Activated naive CD4-positive, alpha-beta T cell treated with anti-CD3 and anti-CD28 coated beads, Interleukin-2, amount 10 ng/mL, durations not matched to agents 7 days and 5 days (primary cell): ENCODE measurements around the gene MYO1D.

Experiments
- CTCF ChIA-PET: fragments of 350-600 bp; sonication (Branson Sonifier 250); formaldehyde crosslinking; loops from one replicate; lab custom pipeline; 2021; ENCODE audit warnings: antibody characterized with exemption; lab: Charles Lee
- DNase-seq: peaks from one replicate; pipeline ENCODE4 v3.0.0-alpha.2; 2020
- H3K27ac Mint-ChIP-seq: one replicate; pipeline ENCODE4 v1.8.0; 2021; ENCODE audit warnings: mild to moderate bottlenecking, moderate library complexity, mixed read lengths
- H3K27me3 Mint-ChIP-seq: one replicate; pipeline ENCODE4 v1.8.0; 2021; ENCODE audit warnings: mild to moderate bottlenecking, mixed read lengths
- H3K36me3 Mint-ChIP-seq: one replicate; pipeline ENCODE4 v1.8.0; 2021; ENCODE audit warnings: mixed read lengths
- H3K4me1 Mint-ChIP-seq: one replicate; pipeline ENCODE4 v1.8.0; 2021; ENCODE audit warnings: mixed read lengths
- H3K4me3 Mint-ChIP-seq: one replicate; pipeline ENCODE4 v1.8.0; 2021; ENCODE audit warnings: mild to moderate bottlenecking, moderate library complexity, mixed read lengths
- H3K9me3 Mint-ChIP-seq: one replicate; pipeline ENCODE4 v1.8.0; 2021; ENCODE audit warnings: mixed read lengths

MYO1D gene

GRCh38 chr17:32810690-32811089 is 66.2 kb downstream of the MYO1D start:
- no peaks in the 10 kb centered on the region for H3K27me3 Mint-ChIP-seq
- H3K4me1 Mint-ChIP-seq = peaks cover 6% of the 10 kb centered on the region
- CTCF ChIA-PET = no interaction called here
- no peak for DNase-seq
- no peak overlapping the region for H3K4me3 Mint-ChIP-seq
- H3K36me3 Mint-ChIP-seq = no peaks in the 10 kb centered on the region
- peak overlapping the region; percentile 29 for H3K27ac Mint-ChIP-seq
- H3K9me3 Mint-ChIP-seq = no peaks in the 10 kb centered on the region

GRCh38 chr17:32807577-32807976 is 69.3 kb downstream of the MYO1D start:
- no peak for DNase-seq
- H3K4me1 Mint-ChIP-seq = peaks cover 4% of the 10 kb centered on the region
- H3K36me3 Mint-ChIP-seq = no peaks in the 10 kb centered on the region
- no peak overlapping the region for H3K27ac Mint-ChIP-seq
- H3K4me3 Mint-ChIP-seq = no peak overlapping the region
- H3K9me3 Mint-ChIP-seq = no peaks in the 10 kb centered on the region
- no peaks in the 10 kb centered on the region for H3K27me3 Mint-ChIP-seq
- CTCF ChIA-PET = no interaction called here

- Mint-ChIP-seq H3K36me3 (no peaks in the 10 kb centered on the region), H3K27me3 (no peaks in the 10 kb centered on the region), H3K4me1 (peaks cover 4% of the 10 kb centered on the region), H3K9me3 (no peaks in the 10 kb centered on the region), H3K27ac (no peak overlapping the region), H3K4me3 (no peak overlapping the region)
- CTCF ChIA-PET = interaction anchor here (1.1 kb wide), 1 partner anchor 29 kb away, joined by 3 read pairs; no protein-coding TSS in a partner anchor
- DNase-seq = no peak
Observed at GRCh38 chr17:32806646-32807045, 70.3 kb downstream of the MYO1D start.

GRCh38 chr17:32805029-32805976 is 71.6 kb downstream of the MYO1D start:
- Mint-ChIP-seq H3K36me3 (no peaks in the 10 kb centered on the region), H3K9me3 (no peaks in the 10 kb centered on the region), H3K4me1 (peaks cover 4% of the 10 kb centered on the region), H3K27ac (no peak overlapping the region), H3K27me3 (peaks cover 4% of the 10 kb centered on the region), H3K4me3 (no peak overlapping the region)
- DNase-seq = no peak
- CTCF ChIA-PET = interaction anchor here (1.1 kb wide), 1 partner anchor 30 kb away, joined by 3 read pairs; no protein-coding TSS in a partner anchor

- Mint-ChIP-seq H3K27me3 (peaks cover 4% of the 10 kb centered on the region), H3K9me3 (no peaks in the 10 kb centered on the region), H3K4me1 (no peaks in the 10 kb centered on the region), H3K4me3 (no peak overlapping the region), H3K27ac (no peak overlapping the region), H3K36me3 (no peaks in the 10 kb centered on the region)
- CTCF ChIA-PET = no interaction called here
- DNase-seq = no peak
Observed at GRCh38 chr17:32803544-32803943, 73.4 kb downstream of the MYO1D start.

GRCh38 chr17:32802306-32802705 is 74.6 kb downstream of the MYO1D start:
- Mint-ChIP-seq H3K27me3 (peaks cover 9% of the 10 kb centered on the region), H3K4me3 (no peak overlapping the region), H3K27ac (no peak overlapping the region), H3K4me1 (no peaks in the 10 kb centered on the region), H3K9me3 (no peaks in the 10 kb centered on the region), H3K36me3 (no peaks in the 10 kb centered on the region)
- CTCF ChIA-PET = no interaction called here
- no peak for DNase-seq

- Mint-ChIP-seq H3K4me3 (no peak overlapping the region), H3K27ac (no peak overlapping the region), H3K36me3 (no peaks in the 10 kb centered on the region), H3K4me1 (no peaks in the 10 kb centered on the region), H3K27me3 (peaks cover 9% of the 10 kb centered on the region), H3K9me3 (no peaks in the 10 kb centered on the region)
- CTCF ChIA-PET = no interaction called here
- no peak for DNase-seq
Observed at GRCh38 chr17:32801641-32802040, 75.3 kb downstream of the MYO1D start.

GRCh38 chr17:32801193-32801592 is 75.7 kb downstream of the MYO1D start:
- Mint-ChIP-seq H3K9me3 (no peaks in the 10 kb centered on the region), H3K36me3 (no peaks in the 10 kb centered on the region), H3K4me3 (no peak overlapping the region), H3K27ac (no peak overlapping the region), H3K4me1 (no peaks in the 10 kb centered on the region), H3K27me3 (peaks cover 9% of the 10 kb centered on the region)
- CTCF ChIA-PET = no interaction called here
- DNase-seq = no peak

GRCh38 chr17:32798938-32799337 is 78.0 kb downstream of the MYO1D start:
- no peaks in the 10 kb centered on the region for H3K36me3 Mint-ChIP-seq
- H3K27me3 Mint-ChIP-seq = peaks cover 12% of the 10 kb centered on the region
- no peaks in the 10 kb centered on the region for H3K9me3 Mint-ChIP-seq
- no peaks in the 10 kb centered on the region for H3K4me1 Mint-ChIP-seq
- DNase-seq = no peak
- H3K4me3 Mint-ChIP-seq = no peak overlapping the region
- H3K27ac Mint-ChIP-seq = no peak overlapping the region
- CTCF ChIA-PET = interaction anchor here (0.6 kb wide), 1 partner anchor 11 kb away, joined by 4 read pairs; no protein-coding TSS in a partner anchor

GRCh38 chr17:32795339-32795979 is 81.5 kb downstream of the MYO1D start:
- DNase-seq = no peak
- H3K27me3 Mint-ChIP-seq = peaks cover 10% of the 10 kb centered on the region
- H3K4me1 Mint-ChIP-seq = no peaks in the 10 kb centered on the region
- CTCF ChIA-PET = no interaction called here
- no peak overlapping the region for H3K4me3 Mint-ChIP-seq
- no peak overlapping the region for H3K27ac Mint-ChIP-seq
- no peaks in the 10 kb centered on the region for H3K9me3 Mint-ChIP-seq
- no peaks in the 10 kb centered on the region for H3K36me3 Mint-ChIP-seq

GRCh38 chr17:32794533-32795246 is 82.2 kb downstream of the MYO1D start:
- no peaks in the 10 kb centered on the region for H3K36me3 Mint-ChIP-seq
- CTCF ChIA-PET = no interaction called here
- no peaks in the 10 kb centered on the region for H3K9me3 Mint-ChIP-seq
- H3K27me3 Mint-ChIP-seq = peaks cover 8% of the 10 kb centered on the region
- H3K27ac Mint-ChIP-seq = no peak overlapping the region
- H3K4me3 Mint-ChIP-seq = no peak overlapping the region
- H3K4me1 Mint-ChIP-seq = no peaks in the 10 kb centered on the region
- no peak for DNase-seq

GRCh38 chr17:32793841-32794240 is 83.1 kb downstream of the MYO1D start:
- Mint-ChIP-seq H3K27me3 (peaks cover 8% of the 10 kb centered on the region), H3K4me3 (no peak overlapping the region), H3K9me3 (no peaks in the 10 kb centered on the region), H3K36me3 (no peaks in the 10 kb centered on the region), H3K4me1 (no peaks in the 10 kb centered on the region), H3K27ac (no peak overlapping the region)
- DNase-seq = no peak
- CTCF ChIA-PET = no interaction called here

GRCh38 chr17:32792207-32792606 is 84.7 kb downstream of the MYO1D start:
- no peak overlapping the region for H3K27ac Mint-ChIP-seq
- H3K27me3 Mint-ChIP-seq = peaks cover 3% of the 10 kb centered on the region
- H3K36me3 Mint-ChIP-seq = no peaks in the 10 kb centered on the region
- CTCF ChIA-PET = interaction anchor here (0.8 to 1.1 kb wide), 3 partner anchors 9 to 85 kb away, joined by 3 to 5 read pairs (median 4); no protein-coding TSS in a partner anchor
- H3K4me1 Mint-ChIP-seq = no peaks in the 10 kb centered on the region
- no peak overlapping the region for H3K4me3 Mint-ChIP-seq
- no peak for DNase-seq
- no peaks in the 10 kb centered on the region for H3K9me3 Mint-ChIP-seq

GRCh38 chr17:32786169-32786568 is 90.8 kb downstream of the MYO1D start:
- Mint-ChIP-seq H3K4me1 (no peaks in the 10 kb centered on the region), H3K36me3 (no peaks in the 10 kb centered on the region), H3K4me3 (no peak overlapping the region), H3K9me3 (no peaks in the 10 kb centered on the region), H3K27me3 (peaks cover 3% of the 10 kb centered on the region), H3K27ac (no peak overlapping the region)
- no peak for DNase-seq
- CTCF ChIA-PET = no interaction called here
